ENCODE data around the gene ANKRD44. TPM values are rescaled to one million over a fixed set of nuclear protein-coding genes. Genes with fewer than 3 reads are reported as not detected.

ANKRD44 gene
- total and polyA plus RNA-seq, 2 of the 8 experiments (the other 6 are each of a cell fraction or from before 2014, with no cell fraction given) = 1.2 to 1.3 TPM

DNA sequence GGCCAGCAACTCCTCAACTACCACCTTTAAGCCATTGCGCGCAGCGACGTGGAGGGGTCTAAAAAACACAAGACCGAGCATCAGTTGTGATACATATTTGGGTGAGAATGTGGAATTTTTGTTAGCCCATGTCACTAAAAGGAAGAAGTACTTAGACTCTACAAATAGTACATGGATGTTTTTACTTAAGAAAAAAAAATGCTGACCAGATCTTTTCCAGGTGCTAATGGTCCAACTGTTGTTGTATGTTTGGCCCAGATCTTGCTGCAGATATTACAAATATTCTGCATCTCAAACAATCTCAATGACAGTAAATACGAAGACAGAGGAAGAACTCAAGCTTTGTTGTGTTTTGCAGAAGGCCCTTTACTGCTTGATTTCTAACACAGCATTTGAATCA is 317.0 kb downstream of the ANKRD44 start:
- TF ChIP-seq SP2 (IDR thresholded peaks at IDR 0.05; ENCODE audit: low read length) = no peak
- no peak for TF ChIP-seq TAF1 (IDR thresholded peaks at IDR 0.05; ENCODE audit: low read depth, low read length)
- no peak for TF ChIP-seq GABPA (IDR thresholded peaks at IDR 0.05; ENCODE audit: borderline replicate concordance, insufficient read depth, low read length)
- TF ChIP-seq POLR2AphosphoS5 (IDR thresholded peaks at IDR 0.05; ENCODE audit: low read depth, low read length) = no peak
- TF ChIP-seq RAD21 (IDR thresholded peaks at IDR 0.05 in 1 of 2, conservative IDR thresholded peaks at IDR 0.05 in 1 of 2; ENCODE audit: low read depth in 2 of 2, low read length in 2 of 2) = no peak
- no peak for TF ChIP-seq KDM4A (IDR thresholded peaks at IDR 0.05; ENCODE audit: low read depth, low read length, severe bottlenecking)
- TF ChIP-seq SRF (IDR thresholded peaks at IDR 0.05; ENCODE audit: low read depth, low read length) = no peak
- TF ChIP-seq TEAD4 (IDR thresholded peaks at IDR 0.05; ENCODE audit: low read depth, low read length) = no peak
- no peak for TF ChIP-seq SIN3A (conservative IDR thresholded peaks at IDR 0.05 in 1 of 2, IDR thresholded peaks at IDR 0.05 in 1 of 2; ENCODE audit: low read depth in 1 of 2, low read length in 2 of 2)
- TF ChIP-seq NRF1 (IDR thresholded peaks at IDR 0.05; ENCODE audit: low read depth, low read length) = no peak
- no peak overlapping the region for H3K27ac ChIP-seq (ENCODE audit: low read depth, low read length)
- CTCF ChIA-PET (ENCODE audit: partially characterized antibody) = interaction anchor here (0.9 to 3.0 kb wide), 4 partner anchors 10 to 45 kb away, joined by 4 to 15 read pairs (median 6); no protein-coding TSS in a partner anchor
- H4K8ac ChIP-seq (ENCODE audit: extremely low read depth, insufficient read depth, low read length) = no peak overlapping the region
- no peak overlapping the region for H3K4ac ChIP-seq (replicated peaks; ENCODE audit: insufficient read length, low read depth, low read length)
- no peak overlapping the region for H2AFZ ChIP-seq (ENCODE audit: low read length)
- no peak overlapping the region for H2BK20ac ChIP-seq (ENCODE audit: low read length)
- no peak overlapping the region for H2BK120ac ChIP-seq (replicated peaks; ENCODE audit: low read depth, low read length)
- no peak overlapping the region for H3K14ac ChIP-seq (ENCODE audit: insufficient read length)
- no peak overlapping the region for H3K9ac ChIP-seq (replicated peaks in 1 of 4; ENCODE audit: extremely low read depth in 1 of 4, low read depth in 3 of 4, low read length in 3 of 4)
- H3K36me3 ChIP-seq (ENCODE audit: control insufficient read depth in 2 of 4, insufficient read depth in 4 of 4, low read length in 3 of 4) = no peaks in the 10 kb centered on the region
- FAIRE-seq = no peak
- no peak overlapping the region for H2BK12ac ChIP-seq (ENCODE audit: low read depth, low read length)
- H3K27me3 ChIP-seq (replicated peaks in 1 of 4; ENCODE audit: control insufficient read depth in 3 of 4, extremely low read depth in 1 of 4, insufficient read depth in 3 of 4, low read length in 3 of 4) = no peaks in the 10 kb centered on the region
- H2AK5ac ChIP-seq (ENCODE audit: low read depth, low read length) = no peak overlapping the region
- H3K23ac ChIP-seq (ENCODE audit: insufficient read length) = no peak overlapping the region
- no peak overlapping the region for H3K4me2 ChIP-seq (ENCODE audit: insufficient read depth in 1 of 2, low read depth in 2 of 2, low read length in 2 of 2)
- no peaks in the 10 kb centered on the region for H3K79me1 ChIP-seq (ENCODE audit: low read depth, low read length)
- H2BK15ac ChIP-seq (ENCODE audit: low read length) = no peak overlapping the region
- H3K4me1 ChIP-seq (replicated peaks in 1 of 4; ENCODE audit: control insufficient read depth in 3 of 4, insufficient read depth in 4 of 4, low read length in 3 of 4) = peaks cover 0 to 3% (median 2%) of the 10 kb centered on the region in 4 experiments; a peak in 4 of 7 replicates
- no peak overlapping the region for H4K5ac ChIP-seq (ENCODE audit: insufficient read length, low read depth, low read length)
- POLR2A ChIA-PET (ENCODE audit: partially characterized antibody) = no interaction called here
- no peak overlapping the region for H4K91ac ChIP-seq (replicated peaks; ENCODE audit: insufficient read length, low read length)
- H3K23me2 ChIP-seq (ENCODE audit: low read depth, low read length) = no peaks in the 10 kb centered on the region
- no peaks in the 10 kb centered on the region for H3K79me2 ChIP-seq (ENCODE audit: control insufficient read depth in 1 of 2, insufficient read depth in 2 of 2, low read length in 2 of 2)
- 98% methylated on average over 6 of the region's 6 CpGs; no CpG with 5 or more reads in 1 of the 2 experiments for WGBS, 2 experiments (ENCODE audit: extremely low coverage in 1 of 2, insufficient coverage in 1 of 2, insufficient read length in 1 of 2, insufficient replicate concordance in 2 of 2, low coverage in 1 of 2, low lambda C conversion rate in 2 of 2, missing lambda C conversion rate in 1 of 2)
- no peak overlapping the region for H3K56ac ChIP-seq (replicated peaks; ENCODE audit: insufficient read length, low read depth, low read length)
- DNase-seq (ENCODE audit: low read depth in 1 of 2, low spot score in 2 of 2) = no peak
- no peak overlapping the region for H3K18ac ChIP-seq (ENCODE audit: extremely low read depth, low read length)
- no peak overlapping the region for H3K4me3 ChIP-seq (ENCODE audit: extremely low read depth in 1 of 4, insufficient read depth in 2 of 4, low read depth in 3 of 4, low read length in 4 of 4)
- no peak overlapping the region for H2BK5ac ChIP-seq (ENCODE audit: low read depth, low read length)
- H4K20me1 ChIP-seq (replicated peaks in 1 of 2; ENCODE audit: control insufficient read depth in 1 of 2, insufficient read depth in 2 of 2, low read length in 2 of 2) = no peaks in the 10 kb centered on the region
- H3K9me3 ChIP-seq (ENCODE audit: insufficient read depth in 2 of 2, low read depth in 1 of 2, low read length in 1 of 2) = no peaks in the 10 kb centered on the region

Measured in H1 (cell line).